HG02943 (cell line): ENCODE measurements around the gene DMRTA2.
"Not testable (repeated sequence)": the region's sequence is repeated elsewhere in the genome, so short reads cannot be mapped to it uniquely, and the experiment has no call there.

Experiments used
- ATAC-seq: cut with Tn5 transposase; IDR thresholded peaks from one replicate; pipeline ENCODE4 v1.9.1; 2021; ENCODE audit warnings: mild to moderate bottlenecking, low read depth, moderate library complexity; ENCODE audit not compliant: unreplicated experiment

The DMRTA2 gene

GRCh38 chr1:50393522-50394120, 29.6 kb downstream of the DMRTA2 start:
- ATAC-seq: no peak

GRCh38 chr1:50381551-50381950, 41.7 kb downstream of the DMRTA2 start:
- not testable (repeated sequence) for ATAC-seq

GRCh38 chr1:50378770-50379169, 44.5 kb downstream of the DMRTA2 start:
- no peak for ATAC-seq

- no peak for ATAC-seq
These were observed 49.7 kb downstream of the DMRTA2 start for GRCh38 chr1:50373532-50373931.

- ATAC-seq: no peak
These were observed 51.5 kb downstream of the DMRTA2 start for GRCh38 chr1:50371749-50372148.

- ATAC-seq: no peak
These were observed 53.4 kb downstream of the DMRTA2 start for GRCh38 chr1:50369830-50370229.

- ATAC-seq: no peak
These were observed 54.1 kb downstream of the DMRTA2 start for GRCh38 chr1:50369008-50369634.

- ATAC-seq: no peak
These were observed 54.9 kb downstream of the DMRTA2 start for GRCh38 chr1:50368179-50369007.
